GM18951 (cell line): ENCODE data around the gene TNRC6C.
"Not testable (repeated sequence)": the region's sequence is repeated elsewhere in the genome, so short reads cannot be mapped to it uniquely, and the experiment has no call there.

ENCODE experiments used
- POLR2A ChIP-seq: IDR thresholded peaks from 4 replicates; pipeline ENCODE4 v1.6.1; 2011; ENCODE audit warnings: mild to moderate bottlenecking; ENCODE audit not compliant: insufficient read length, insufficient read depth; ENCODE audit errors: extremely low read depth
- in situ Hi-C: fragments of 300-500 bp; cut with MboI; formaldehyde crosslinking; loops from one replicate; pipeline ENCODE4 v1.12.0; 2022; ENCODE audit warnings: low sequenced_read_pairs, mixed read lengths, inconsistent platforms; ENCODE audit not compliant: unreplicated experiment

The TNRC6C gene

DNA sequence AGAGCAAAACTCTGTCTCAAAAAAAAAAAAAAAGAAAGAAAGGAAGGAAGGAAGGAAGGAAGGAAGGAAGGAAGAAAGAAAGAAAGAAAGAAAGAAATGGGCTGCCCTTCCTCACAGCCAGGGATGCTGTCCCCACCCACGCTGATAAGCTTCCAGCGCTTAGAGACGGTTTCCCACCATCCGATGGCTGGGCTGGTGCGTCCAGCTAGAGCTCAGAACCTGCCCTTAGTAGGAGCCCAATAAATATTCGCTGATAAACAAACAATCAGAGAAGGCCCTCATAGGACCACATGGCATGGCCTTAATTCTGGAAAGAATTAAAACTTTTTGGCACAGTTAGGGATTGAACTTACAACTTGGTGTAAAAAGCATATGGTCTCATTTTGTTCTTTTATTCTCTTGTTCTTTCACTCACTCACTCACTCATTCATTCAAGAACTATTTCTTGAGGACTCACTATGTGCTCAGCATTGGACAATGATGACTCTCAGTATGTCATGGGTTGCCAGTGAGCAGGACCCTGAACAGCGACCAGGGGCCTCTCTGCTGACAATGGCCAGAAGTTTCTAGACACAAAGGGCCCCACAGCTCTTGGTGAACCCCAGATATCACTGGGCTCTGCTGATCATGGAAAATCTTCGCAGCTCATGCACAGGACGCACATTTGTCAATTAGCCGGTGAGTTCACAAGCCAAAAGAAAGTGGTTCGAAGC is 32.5 kb upstream of the TNRC6C start:
- in situ Hi-C loops, result no loop called here
- no peak for TF ChIP-seq POLR2A

DNA sequence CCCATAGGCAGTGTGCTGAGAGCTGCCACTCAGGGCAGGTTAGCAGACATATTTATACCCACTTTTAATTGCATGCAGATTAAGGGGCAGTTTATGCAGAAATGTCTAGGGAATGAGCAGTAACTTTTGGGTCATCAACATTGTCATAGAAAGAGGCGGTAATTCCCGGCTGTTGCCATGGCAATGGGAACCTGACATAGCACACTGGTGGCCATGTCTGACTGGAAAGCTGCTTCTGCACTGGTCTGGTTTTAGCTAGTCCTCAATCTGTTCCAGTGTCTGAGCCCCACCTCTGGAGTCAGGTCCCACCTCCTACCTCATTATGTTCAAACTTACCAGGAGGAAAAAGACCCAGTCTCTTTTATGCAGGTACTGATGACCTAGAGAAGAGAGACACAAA is 31.5 kb upstream of the TNRC6C start:
- no peak for TF ChIP-seq POLR2A
- in situ Hi-C loops, result no loop called here

DNA sequence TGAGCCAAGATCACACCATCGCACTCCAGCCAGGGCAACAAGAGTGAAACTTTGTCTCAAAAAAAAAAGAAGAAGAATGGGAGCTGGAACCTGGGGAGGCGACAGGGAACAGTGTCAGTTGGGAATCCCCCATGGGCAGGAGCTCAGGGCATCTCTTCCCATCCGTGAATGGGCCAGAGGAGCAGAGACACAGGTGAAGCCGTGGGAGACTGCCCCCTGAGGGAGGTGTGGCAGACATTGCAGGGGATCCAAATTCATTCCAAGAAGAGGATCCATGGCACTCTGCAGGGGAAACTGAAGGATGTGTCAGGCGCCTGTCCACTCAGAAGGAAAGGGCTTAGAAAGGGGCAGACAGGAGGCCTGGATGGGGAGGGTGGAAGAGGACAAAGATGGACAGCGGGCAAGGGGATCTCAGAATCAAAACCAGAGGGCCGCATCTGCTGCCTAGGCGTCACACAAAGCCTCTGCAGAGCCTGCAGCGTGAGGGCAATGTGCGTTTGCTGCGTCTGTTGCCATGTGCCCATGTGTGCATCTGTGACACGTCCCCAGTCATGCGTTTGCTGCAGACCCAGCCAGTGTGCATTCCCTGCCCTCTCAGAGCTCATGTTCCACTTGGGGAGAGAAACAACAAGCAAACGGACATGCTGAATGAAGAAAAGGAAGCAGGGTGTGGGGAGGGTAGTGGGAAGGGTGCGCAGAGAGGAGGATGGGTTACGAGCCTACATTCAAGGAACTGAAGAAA is 30.6 kb upstream of the TNRC6C start:
- in situ Hi-C loops, result no loop called here
- TF ChIP-seq POLR2A, result no peak

DNA sequence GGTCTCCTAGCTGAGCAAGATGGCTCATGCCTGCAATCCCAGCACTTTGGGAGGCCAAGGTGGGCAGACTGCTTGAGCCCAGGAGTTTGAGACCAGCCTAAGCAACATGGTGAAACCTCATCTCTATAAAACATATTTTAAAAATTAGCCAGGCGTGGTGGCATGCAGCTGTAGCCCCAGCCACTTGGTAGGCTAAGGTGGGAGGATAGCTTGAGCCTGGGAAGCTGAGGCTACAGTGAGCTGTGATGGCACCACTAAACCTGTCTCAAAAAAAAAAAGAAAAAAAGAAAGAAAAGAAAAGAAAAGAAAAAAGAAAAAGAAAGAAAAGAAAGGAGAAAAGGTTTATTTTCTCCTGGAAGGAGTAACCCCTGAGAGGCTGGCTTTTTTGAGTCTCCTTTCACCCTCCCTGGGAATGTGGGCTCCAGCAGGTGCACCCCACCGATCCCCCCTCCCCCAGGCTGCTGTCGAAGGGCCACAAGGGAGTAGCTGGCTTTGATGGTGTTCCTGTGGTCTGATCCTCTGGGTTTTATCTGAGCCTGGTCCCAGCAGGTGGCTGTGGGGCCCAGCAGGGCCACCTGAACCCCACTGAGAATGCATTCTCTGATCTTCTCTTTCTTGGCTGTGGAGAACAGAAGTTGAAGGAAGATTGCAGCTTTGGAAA is 29.9 kb upstream of the TNRC6C start:
- in situ Hi-C loops, result no loop called here
- no peak for TF ChIP-seq POLR2A

DNA sequence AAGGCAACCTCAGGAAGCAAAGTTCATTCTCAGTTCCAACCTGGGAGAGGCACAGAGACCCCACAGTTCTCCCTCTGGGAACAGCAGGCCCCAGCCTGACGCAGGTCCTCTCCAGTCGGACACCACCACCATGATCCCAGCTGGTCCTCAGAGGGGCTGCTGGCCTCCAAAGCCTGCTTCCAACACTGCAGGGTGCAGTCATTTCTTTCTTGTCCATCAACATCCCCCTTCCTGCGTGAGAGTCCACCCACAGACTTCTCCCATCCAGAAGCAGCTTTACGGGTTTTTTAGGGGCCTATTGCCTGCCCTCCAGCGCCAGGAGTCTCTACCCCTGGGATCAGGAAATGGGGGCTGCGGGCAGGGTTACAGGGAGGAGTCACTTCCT is 29.3 kb upstream of the TNRC6C start:
- TF ChIP-seq POLR2A, result no peak
- in situ Hi-C loops, result no loop called here

DNA sequence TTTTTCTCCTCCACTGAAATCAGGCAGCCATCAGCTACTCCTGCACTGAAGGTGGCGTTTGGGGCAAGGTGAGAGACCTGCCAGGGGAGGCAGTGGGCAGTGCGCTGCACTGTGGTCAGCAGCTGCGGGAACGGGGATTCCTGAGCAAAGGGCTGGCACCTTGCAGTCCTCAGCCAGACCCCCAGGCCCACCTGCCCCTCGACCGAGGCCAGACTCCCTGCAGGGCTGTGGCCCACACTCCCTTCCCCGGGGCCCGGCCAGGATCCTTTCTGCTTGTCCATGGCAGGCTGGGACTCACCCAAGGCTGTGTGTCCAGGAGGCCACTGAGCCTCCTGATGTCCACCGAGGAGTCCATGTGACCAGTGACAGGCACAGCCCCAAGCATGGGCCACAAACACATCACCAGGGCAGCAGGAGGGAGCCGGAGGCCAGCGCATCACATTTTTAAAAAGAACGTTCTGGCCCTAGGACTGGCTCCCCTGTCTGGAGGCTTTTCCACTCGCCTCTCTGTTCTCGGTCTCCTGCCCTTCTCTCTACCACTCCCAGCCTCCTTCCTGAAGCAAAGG is 28.5 kb upstream of the TNRC6C start:
- TF ChIP-seq POLR2A, result no peak
- in situ Hi-C loops, result no loop called here

DNA sequence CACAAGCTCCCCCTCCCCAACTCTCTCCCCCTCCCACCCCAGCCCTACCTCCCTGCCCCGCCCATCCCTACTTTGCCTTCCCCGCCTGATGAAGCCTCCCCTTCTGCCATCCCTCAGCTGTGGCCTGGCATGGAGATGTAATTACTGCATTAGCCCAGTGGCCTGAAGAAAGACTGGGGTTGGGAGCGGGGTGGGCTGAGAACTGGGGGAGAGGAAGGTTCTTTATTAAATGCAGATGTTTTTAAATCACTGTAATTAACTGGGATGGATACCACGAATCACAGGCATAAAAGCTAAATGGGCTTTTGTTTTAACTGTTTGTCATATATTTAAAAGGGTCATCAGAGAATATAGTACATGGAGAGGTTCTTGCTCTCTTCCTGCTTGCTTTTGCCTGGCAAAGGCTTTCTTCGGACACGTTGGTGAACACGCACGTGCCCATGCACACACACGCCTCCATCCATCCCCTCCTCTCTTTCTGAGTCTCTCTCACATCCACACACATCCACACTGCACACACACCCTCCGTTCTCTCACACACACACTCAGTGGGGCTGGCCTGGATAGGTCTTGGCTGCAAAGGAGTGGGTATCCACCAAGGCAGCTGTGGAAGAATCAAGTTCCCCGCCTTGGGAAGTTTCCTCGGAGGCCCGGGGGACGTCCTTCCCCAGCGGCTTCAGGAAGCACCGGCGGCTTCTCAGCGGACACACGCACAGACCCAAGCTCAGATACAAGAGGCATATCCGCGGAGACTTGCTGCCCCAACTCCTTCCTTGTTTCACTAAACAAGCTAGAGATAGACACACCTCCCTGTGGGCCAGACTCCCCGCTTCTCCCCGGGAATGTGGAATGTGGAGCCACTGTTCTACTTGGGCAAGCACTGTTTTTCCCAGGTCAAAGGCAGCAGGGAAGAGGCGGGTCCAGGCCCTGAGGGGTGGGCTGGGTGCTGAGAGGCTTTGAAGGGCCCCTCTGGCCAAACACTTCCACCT is 27.4 kb upstream of the TNRC6C start:
- no peak for TF ChIP-seq POLR2A
- in situ Hi-C loops, result no loop called here

DNA sequence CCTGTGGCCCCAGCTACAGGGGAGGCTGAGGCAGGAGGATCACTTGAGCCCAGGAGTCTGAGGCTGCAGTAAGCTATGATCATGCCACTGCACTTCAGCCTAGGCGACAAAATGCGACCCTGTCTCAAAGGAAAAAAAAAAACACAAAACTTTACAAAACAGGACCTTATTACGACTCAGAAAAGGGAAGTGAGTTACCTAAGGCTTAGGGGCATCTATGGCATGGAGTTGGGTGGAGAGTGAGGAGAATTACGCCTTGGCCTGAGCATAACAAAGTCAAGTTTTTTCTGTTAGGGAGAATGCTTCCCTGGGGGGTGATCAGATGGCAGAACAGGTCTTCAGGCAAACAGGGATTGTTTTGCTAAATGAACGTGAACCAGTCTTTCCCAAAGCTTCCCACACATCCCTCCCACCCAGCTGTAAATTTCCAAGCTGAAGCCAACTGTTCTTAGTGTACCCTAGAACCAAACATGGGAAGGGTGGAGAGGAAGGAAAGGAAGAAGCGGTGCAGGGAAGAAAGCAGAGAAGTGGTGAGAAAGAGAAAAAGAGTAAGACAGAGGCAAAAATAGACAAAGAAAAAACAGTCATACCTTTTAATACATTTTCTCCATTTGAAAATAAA is 24.6 kb upstream of the TNRC6C start:
- in situ Hi-C loops, result no loop called here
- TF ChIP-seq POLR2A, result no peak

DNA sequence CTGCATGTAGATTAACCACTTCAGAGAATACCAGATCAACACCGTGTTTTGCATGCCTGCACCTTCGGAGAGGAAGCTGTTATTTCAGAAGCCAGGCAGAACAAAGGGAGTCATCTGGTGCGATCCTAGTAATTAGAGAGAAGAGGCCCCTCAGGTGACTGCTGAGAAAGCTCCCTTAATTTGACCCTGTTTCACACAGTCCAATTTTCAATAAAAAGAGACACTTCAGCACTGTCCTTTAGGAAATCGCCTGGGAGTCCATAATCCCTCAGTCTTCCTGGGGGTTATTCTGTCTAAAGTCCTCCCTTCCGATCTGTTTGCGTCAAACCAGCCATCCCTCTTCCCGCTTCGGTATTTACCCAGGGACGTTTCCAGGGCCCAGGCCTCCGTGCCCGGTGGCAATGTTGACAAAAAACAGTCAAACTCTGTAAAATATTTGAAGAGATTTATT is 23.4 kb upstream of the TNRC6C start:
- TF ChIP-seq POLR2A, result no peak
- in situ Hi-C loops, result no loop called here

DNA sequence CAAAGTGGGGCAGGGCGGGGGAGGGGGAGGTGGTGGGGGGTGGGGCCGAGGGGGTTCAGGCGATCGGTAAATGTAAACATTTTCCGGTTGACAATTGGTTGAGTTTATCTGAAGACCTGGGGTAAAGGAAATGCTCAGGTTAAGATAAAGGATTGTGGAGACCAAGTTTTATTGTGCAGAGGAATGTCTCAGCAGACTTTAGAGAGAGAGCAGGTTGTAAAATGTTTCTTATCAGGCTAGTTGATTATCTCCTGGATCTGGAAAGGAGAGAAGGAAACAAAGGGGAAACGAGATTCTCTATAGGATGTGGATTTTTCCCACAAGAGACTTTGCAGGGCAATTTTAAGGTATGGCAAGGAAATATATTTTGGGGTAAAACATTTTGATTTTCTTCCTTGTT is 22.8 kb upstream of the TNRC6C start:
- in situ Hi-C loops, result not testable (repeated sequence)

DNA sequence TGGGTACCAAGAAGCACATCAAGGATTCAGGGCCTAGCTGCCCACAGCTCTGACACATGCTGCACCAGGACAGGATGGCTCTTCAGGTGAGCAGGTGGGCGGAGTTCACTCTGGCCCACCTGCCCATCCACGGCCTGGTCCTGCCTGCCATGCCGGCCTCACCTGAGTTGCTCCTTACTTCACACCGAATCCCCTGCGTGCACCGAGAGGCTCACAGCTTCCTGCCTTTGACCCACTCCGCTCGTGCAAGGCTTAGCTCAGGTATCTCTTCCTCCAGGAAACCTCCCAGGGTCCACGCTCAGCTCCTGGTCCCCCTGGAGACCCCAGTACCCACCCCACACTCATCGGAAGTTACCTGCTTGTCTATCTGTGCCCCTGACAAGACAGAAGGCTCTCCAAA is 21.6 kb upstream of the TNRC6C start:
- in situ Hi-C loops, result no loop called here
- TF ChIP-seq POLR2A, result no peak

DNA sequence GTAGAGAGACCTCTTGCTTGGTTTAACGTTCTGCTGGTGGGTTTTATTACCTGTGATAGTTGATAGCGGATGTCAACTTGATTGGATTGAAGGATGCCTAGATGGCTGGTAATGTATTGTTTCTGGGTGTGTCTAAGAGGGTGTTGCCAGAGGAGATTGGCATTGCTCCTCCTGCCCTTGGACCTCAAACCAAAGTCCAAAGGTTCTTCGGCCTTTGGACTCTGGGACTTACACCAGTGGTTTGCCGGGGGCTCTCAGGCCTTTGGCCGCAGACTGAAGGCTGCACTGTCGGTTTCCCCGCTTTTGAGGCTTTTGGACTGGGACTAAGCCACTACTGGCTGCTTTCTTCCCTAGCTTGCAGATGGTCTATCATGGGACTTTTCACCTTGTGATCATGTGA is 17.5 kb upstream of the TNRC6C start:
- TF ChIP-seq POLR2A, result no peak
- in situ Hi-C loops, result no loop called here
